H9 (cell line): ENCODE data around the gene MAP3K5. TPM values are rescaled to one million over a fixed set of nuclear protein-coding genes. Genes with fewer than 3 reads are reported as not detected.

Experiments used
- DNase-seq: peaks from one replicate; pipeline ENCODE4 v3.0.0-alpha.2; 2017
- H2AFZ ChIP-seq: one replicate; pipeline ENCODE4 v1.6.1; 2013; ENCODE audit warnings: mild to moderate bottlenecking, low read length, control low read depth, moderate library complexity
- H2AK5ac ChIP-seq: 2 replicates; pipeline ENCODE4 v1.6.1; 2013; ENCODE audit warnings: low read length, control low read depth, mixed read lengths; ENCODE audit not compliant: insufficient read length
- H2BK120ac ChIP-seq: one replicate; pipeline ENCODE4 v1.6.1; 2013; ENCODE audit warnings: low read depth, mild to moderate bottlenecking, low read length, control low read depth, inconsistent platforms; ENCODE audit not compliant: poor library complexity, severe bottlenecking
- H2BK12ac ChIP-seq: 2 replicates; pipeline ENCODE4 v1.6.1; 2013; ENCODE audit warnings: low read length, control low read depth, mixed read lengths, low read depth; ENCODE audit not compliant: insufficient read length
- H2BK15ac ChIP-seq: 2 replicates; pipeline ENCODE4 v1.6.1; 2013; ENCODE audit warnings: low read depth, low read length, control low read depth
- H2BK20ac ChIP-seq: one replicate; pipeline ENCODE4 v1.6.1; 2013; ENCODE audit warnings: low read depth, mild to moderate bottlenecking, low read length, control low read depth, inconsistent platforms; ENCODE audit not compliant: poor library complexity, severe bottlenecking
- H2BK5ac ChIP-seq: 2 replicates; pipeline ENCODE4 v1.6.1; 2013; ENCODE audit warnings: low read length, control low read depth, mixed read lengths; ENCODE audit not compliant: insufficient read length
- H3K14ac ChIP-seq: 2 replicates; pipeline ENCODE4 v1.6.1; 2013; ENCODE audit warnings: low read length, control low read depth; ENCODE audit not compliant: insufficient read depth
- H3K18ac ChIP-seq: 2 replicates; pipeline ENCODE4 v1.6.1; 2013; ENCODE audit warnings: low read depth, mild to moderate bottlenecking, mixed read lengths, low read length, control low read depth; ENCODE audit not compliant: insufficient read length
- H3K23ac ChIP-seq: 2 replicates; pipeline ENCODE4 v1.6.1; 2013; ENCODE audit warnings: low read length, control low read depth, mixed read lengths, low read depth; ENCODE audit not compliant: insufficient read length
- H3K23me2 ChIP-seq: 2 replicates; pipeline ENCODE4 v1.6.1; 2013; ENCODE audit warnings: low read depth, mild to moderate bottlenecking, mixed read lengths, low read length, control low read depth; ENCODE audit not compliant: insufficient read length, poor library complexity, severe bottlenecking
- H3K27ac ChIP-seq: 2 replicates; pipeline ENCODE4 v1.5.1; 2013; ENCODE audit warnings: low read length, control low read depth, mixed read lengths, low read depth; ENCODE audit not compliant: insufficient read length
- H3K27me3 ChIP-seq: 2 replicates; pipeline ENCODE4 v1.6.1; 2013; ENCODE audit warnings: low read length, control low read depth, inconsistent platforms; ENCODE audit not compliant: insufficient read depth
- H3K4ac ChIP-seq: 2 replicates; pipeline ENCODE4 v1.6.1; 2013; ENCODE audit warnings: low read depth, mild to moderate bottlenecking, control low read depth, inconsistent platforms, low read length, moderate library complexity
- H3K4me1 ChIP-seq: 2 replicates; pipeline ENCODE4 v1.6.1; 2013; ENCODE audit warnings: low read length, control low read depth, inconsistent platforms; ENCODE audit not compliant: insufficient read depth
- H3K4me2 ChIP-seq: 2 replicates; pipeline ENCODE4 v1.6.1; 2013; ENCODE audit warnings: low read length, control low read depth, mixed read lengths; ENCODE audit not compliant: insufficient read length, insufficient read depth
- H3K56ac ChIP-seq: 2 replicates; pipeline ENCODE4 v1.6.1; 2013; ENCODE audit warnings: low read depth, mild to moderate bottlenecking, mixed read lengths, low read length, control low read depth; ENCODE audit not compliant: insufficient read length
- H3K79me1 ChIP-seq: 2 replicates; pipeline ENCODE4 v1.6.1; 2013; ENCODE audit warnings: low read depth, mild to moderate bottlenecking, moderate library complexity, low read length, control low read depth, inconsistent platforms; ENCODE audit not compliant: insufficient read depth, poor library complexity, severe bottlenecking
- H3K79me2 ChIP-seq: 2 replicates; pipeline ENCODE4 v1.6.1; 2013; ENCODE audit warnings: low read length, control low read depth, inconsistent platforms; ENCODE audit not compliant: insufficient read depth
- H3K9ac ChIP-seq: 2 replicates; pipeline ENCODE4 v1.6.1; 2013; ENCODE audit warnings: low read length, control low read depth, mixed read lengths; ENCODE audit not compliant: insufficient read length; ENCODE audit errors: extremely low read depth
- H3K9me3 ChIP-seq: one replicate; pipeline ENCODE4 v1.6.1; 2013; ENCODE audit warnings: low read depth, low read length, inconsistent platforms; ENCODE audit not compliant: control insufficient read depth
- H3T11ph ChIP-seq: one replicate; pipeline ENCODE4 v1.6.1; 2013; ENCODE audit warnings: mild to moderate bottlenecking, low read length, control low read depth, inconsistent platforms
- H4K20me1 ChIP-seq: one replicate; pipeline ENCODE4 v1.6.1; 2013; ENCODE audit not compliant: control insufficient read depth, insufficient read length, insufficient read depth
- H4K5ac ChIP-seq: 2 replicates; pipeline ENCODE4 v1.6.1; 2013; ENCODE audit warnings: low read depth, mild to moderate bottlenecking, mixed read lengths, low read length, control low read depth; ENCODE audit not compliant: insufficient read length
- H4K8ac ChIP-seq: replicated peaks from 2 replicates; pipeline ENCODE4 v1.6.1; 2013; ENCODE audit warnings: low read length, control low read depth, mixed read lengths, low read depth; ENCODE audit not compliant: insufficient read length
- H4K91ac ChIP-seq: 2 replicates; pipeline ENCODE4 v1.6.1; 2013; ENCODE audit warnings: low read depth, mild to moderate bottlenecking, moderate library complexity, mixed read lengths, low read length, control low read depth; ENCODE audit not compliant: insufficient read length
- H3K27ac Mint-ChIP-seq, 3 experiments: 2 replicates in 2 of 3; 3 replicates in 1 of 3; pipeline ENCODE4 v1.8.0; 2020 to 2021; ENCODE audit warnings: mixed read lengths in 3 of 3, mild to moderate bottlenecking in 1 of 3, moderate library complexity in 1 of 3
- H3K27me3 Mint-ChIP-seq: 2 replicates; pipeline ENCODE4 v1.8.0; 2021; ENCODE audit warnings: low read depth, mild to moderate bottlenecking, moderate library complexity, mixed read lengths
- H3K36me3 Mint-ChIP-seq, 3 experiments: 2 replicates in 2 of 3; 3 replicates in 1 of 3; pipeline ENCODE4 v1.8.0; 2020 to 2021; ENCODE audit warnings: low read depth in 3 of 3, mixed read lengths in 3 of 3; ENCODE audit not compliant: insufficient read depth in 1 of 3
- H3K4me1 Mint-ChIP-seq, 2 experiments: 2 replicates each; pipeline ENCODE4 v1.8.0; 2020; ENCODE audit warnings: mixed read lengths in 2 of 2
- H3K4me3 Mint-ChIP-seq, 2 experiments: 2 replicates in 1 of 2; 3 replicates in 1 of 2; pipeline ENCODE4 v1.8.0; 2020 to 2021; ENCODE audit warnings: mild to moderate bottlenecking in 2 of 2, mixed read lengths in 2 of 2, moderate library complexity in 1 of 2
- H3K9me3 Mint-ChIP-seq, 2 experiments: 2 replicates in 1 of 2; 3 replicates in 1 of 2; pipeline ENCODE4 v1.8.0; 2020; ENCODE audit warnings: mild to moderate bottlenecking in 2 of 2, mixed read lengths in 2 of 2, moderate library complexity in 1 of 2
- total RNA-seq: library from RNA; stranded (reverse); gene quantifications from 2 replicates; pipeline ENCODE4 v1.2.1, GENCODE V29; 2021
- TF ChIP-seq, protein P1 (sequence below): fragments of 200-600 bp; sonication (generic); conservative IDR thresholded peaks from 3 replicates; pipeline ENCODE4 v1.8.0; 2021; ENCODE audit warnings: antibody characterized with exemption, mild to moderate bottlenecking

MAP3K5 gene
- total RNA-seq, 1 experiment from 2014 or later: 1.6 TPM

DNA sequence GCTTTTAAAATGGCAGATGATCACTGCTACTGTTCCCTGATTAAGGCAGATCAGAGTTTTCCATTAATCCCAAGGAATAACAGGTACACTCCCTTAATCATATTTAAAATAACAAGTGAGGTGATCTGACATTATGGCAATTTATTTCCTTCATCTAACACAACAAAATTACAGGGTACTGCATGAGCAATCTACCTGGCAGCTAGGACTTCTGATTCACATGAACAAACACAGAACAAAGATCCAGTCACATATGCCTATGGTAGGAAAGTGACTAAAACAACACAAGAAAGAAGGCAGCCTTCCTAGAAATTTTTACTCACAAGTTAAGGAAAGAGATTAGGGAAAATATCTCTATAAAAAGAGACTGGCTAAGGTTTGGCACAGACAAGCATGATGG, 275.3 kb downstream of the MAP3K5 start:
- Mint-ChIP-seq H3K27ac (no peak overlapping the region; a peak in 1 of 7 replicates), H3K4me3 (no peak overlapping the region), H3K4me1 (peaks cover 18 to 30% of the 10 kb centered on the region in 2 experiments), H3K9me3 (no peaks in the 10 kb centered on the region; a peak in 1 of 5 replicates), H3K27me3 (no peaks in the 10 kb centered on the region), H3K36me3 (peaks cover 13 to 26% (median 15%) of the 10 kb centered on the region in 3 experiments; a peak in 6 of 7 replicates)
- Histone ChIP-seq H2BK5ac (no peak overlapping the region), H2BK20ac (no peak overlapping the region), H3K4me2 (no peak overlapping the region), H3K27ac (no peak overlapping the region), H4K5ac (no peak overlapping the region), H3K4ac (no peak overlapping the region), H3K14ac (no peak overlapping the region), H3T11ph (no peak overlapping the region), H3K23me2 (no peaks in the 10 kb centered on the region), H3K56ac (no peak overlapping the region), H2AK5ac (no peak overlapping the region), H3K27me3 (no peaks in the 10 kb centered on the region), H2BK12ac (no peak overlapping the region), H3K79me1 (peaks cover 6% of the 10 kb centered on the region), H2BK15ac (no peak overlapping the region), H3K18ac (no peak overlapping the region), H4K91ac (no peak overlapping the region), H3K9ac (no peak overlapping the region), H4K20me1 (no peaks in the 10 kb centered on the region), H3K23ac (no peak overlapping the region), H3K79me2 (peaks cover 2% of the 10 kb centered on the region; the same call in 1 of the 2 replicates), H4K8ac (no peak overlapping the region), H3K4me1 (peaks cover 4% of the 10 kb centered on the region; the same call in 1 of the 2 replicates), H3K9me3 (no peaks in the 10 kb centered on the region), H2BK120ac (no peak overlapping the region), H2AFZ (no peak overlapping the region)
- DNase-seq: no peak
- TF ChIP-seq, protein P1, sequence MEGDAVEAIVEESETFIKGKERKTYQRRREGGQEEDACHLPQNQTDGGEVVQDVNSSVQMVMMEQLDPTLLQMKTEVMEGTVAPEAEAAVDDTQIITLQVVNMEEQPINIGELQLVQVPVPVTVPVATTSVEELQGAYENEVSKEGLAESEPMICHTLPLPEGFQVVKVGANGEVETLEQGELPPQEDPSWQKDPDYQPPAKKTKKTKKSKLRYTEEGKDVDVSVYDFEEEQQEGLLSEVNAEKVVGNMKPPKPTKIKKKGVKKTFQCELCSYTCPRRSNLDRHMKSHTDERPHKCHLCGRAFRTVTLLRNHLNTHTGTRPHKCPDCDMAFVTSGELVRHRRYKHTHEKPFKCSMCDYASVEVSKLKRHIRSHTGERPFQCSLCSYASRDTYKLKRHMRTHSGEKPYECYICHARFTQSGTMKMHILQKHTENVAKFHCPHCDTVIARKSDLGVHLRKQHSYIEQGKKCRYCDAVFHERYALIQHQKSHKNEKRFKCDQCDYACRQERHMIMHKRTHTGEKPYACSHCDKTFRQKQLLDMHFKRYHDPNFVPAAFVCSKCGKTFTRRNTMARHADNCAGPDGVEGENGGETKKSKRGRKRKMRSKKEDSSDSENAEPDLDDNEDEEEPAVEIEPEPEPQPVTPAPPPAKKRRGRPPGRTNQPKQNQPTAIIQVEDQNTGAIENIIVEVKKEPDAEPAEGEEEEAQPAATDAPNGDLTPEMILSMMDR: no peak
